ENCODE measurements around the gene ADAMTSL3. TPM values are rescaled to one million over a fixed set of nuclear protein-coding genes. Genes with fewer than 3 reads are reported as not detected.

The ADAMTSL3 gene
- total RNA-seq, 1 experiment from 2014 or later: not detected

- DNase-seq (ENCODE audit: low read depth): no peak
Observed at GRCh38 chr15:83978588-83978987, 324.7 kb downstream of the ADAMTSL3 start.

DNA sequence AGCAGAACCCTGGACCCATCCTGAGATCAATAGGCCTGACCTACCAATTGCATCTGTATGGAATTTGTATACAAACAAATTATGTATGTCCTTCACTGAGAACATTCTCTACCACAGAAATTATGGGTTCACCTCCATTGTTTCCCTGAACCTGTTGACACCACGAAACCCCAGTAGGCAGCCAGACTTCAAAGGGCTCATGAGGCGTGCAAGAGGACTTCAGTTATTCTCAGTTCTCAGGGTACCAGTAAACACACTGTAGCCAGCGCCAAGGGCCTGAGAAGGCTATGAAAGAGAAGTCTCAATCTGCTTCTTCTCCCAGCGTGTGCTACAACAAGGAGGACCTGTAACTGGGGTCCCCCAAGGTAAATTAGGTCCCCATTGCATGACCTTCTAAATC is 326.7 kb downstream of the ADAMTSL3 start:
- no peak for DNase-seq (ENCODE audit: low read depth)

GRCh38 chr15:83982748-83983147 is 328.8 kb downstream of the ADAMTSL3 start:
- no peak for DNase-seq (ENCODE audit: low read depth)

DNA sequence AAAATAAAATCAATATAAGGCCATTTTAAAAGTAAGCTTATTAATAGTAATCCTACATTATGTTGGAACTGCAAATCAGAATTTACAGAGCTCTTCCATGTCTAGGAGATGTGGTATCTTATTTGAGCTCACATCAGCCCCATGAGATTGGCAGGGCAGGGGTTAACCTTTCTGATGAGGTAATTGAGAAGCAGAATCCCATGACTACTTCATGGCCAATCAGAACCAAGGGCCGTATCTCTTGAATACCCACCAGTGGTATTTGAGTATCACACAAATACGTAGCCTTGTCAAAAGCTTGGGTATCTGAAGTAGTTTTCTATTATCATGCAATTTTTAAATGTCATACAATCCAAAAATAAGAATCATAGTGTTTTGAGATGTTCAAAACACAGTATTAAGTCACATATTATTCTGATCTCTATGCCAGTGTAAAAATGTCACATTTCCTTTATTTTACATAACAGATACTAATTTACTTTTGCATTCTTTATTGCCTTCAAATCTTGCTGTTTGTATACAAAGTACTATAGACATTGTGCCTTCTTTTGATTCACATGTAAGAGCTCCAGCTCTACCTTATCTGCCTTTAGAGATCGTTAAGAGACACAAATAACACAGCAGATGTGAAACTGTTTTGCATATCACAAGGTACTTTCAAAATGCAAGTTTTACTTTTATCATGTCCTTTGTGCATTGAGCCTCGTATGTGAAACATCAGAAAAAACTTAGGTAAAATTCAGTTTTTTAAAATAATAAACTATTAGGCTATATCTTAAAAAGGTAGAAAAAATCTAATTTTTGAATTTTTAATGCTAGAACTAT is 329.9 kb downstream of the ADAMTSL3 start:
- no peak for DNase-seq (ENCODE audit: low read depth)

DNA sequence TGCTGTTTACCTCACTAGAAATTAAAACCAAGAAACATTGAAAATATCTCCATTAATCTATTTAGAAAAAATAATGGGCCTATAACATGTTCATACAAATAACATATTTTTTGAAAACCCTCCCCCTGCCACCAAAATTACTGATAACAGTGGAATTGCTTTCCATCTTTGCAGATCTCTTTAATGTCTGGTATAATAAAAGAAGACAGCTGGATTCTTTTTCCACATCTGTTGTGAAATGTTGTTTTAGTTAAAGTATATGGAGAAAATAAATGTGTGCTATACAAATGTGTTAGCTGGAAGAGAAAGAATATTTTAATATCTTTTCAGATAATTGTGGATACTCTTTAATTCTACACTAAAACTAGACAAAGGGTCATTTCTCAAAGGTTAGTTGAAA is 330.7 kb downstream of the ADAMTSL3 start:
- no peak for DNase-seq (ENCODE audit: low read depth)

- no peak for DNase-seq (ENCODE audit: low read depth)
Observed at GRCh38 chr15:83991163-83991562, 337.2 kb downstream of the ADAMTSL3 start.

DNA sequence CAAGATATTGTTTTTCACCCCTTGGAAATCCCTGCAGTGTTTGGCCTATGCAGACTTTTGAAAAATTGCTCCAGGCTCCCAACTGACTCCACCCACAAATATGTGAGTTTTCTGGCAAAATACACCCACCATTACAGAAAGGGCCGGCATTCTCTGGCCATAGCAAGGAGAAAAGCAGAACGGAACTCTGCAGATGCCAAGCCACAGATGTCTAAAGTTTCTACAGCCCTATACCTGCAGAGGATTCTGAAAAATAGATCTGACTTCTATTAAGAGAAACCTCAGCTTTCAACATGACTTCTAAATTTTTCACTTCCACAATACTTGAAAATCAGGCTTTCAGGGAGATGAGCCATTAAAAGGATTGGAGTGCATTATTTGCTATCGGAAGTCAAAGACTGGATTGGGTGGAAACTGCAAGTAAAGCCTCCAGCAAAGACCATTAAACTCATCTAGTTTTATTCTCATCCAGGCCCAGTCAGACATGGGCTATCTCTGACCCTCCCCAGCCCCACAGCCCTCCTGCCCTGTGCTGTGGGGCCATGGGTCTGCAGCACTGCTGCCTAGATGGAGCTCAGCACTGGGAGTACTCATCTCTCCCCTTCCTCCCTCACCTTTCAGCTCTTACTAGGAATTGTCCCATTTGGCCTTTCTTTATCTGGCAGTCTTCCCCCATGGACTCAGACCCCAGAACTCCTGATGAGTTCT is 338.6 kb downstream of the ADAMTSL3 start:
- no peak for DNase-seq (ENCODE audit: low read depth)

DNA sequence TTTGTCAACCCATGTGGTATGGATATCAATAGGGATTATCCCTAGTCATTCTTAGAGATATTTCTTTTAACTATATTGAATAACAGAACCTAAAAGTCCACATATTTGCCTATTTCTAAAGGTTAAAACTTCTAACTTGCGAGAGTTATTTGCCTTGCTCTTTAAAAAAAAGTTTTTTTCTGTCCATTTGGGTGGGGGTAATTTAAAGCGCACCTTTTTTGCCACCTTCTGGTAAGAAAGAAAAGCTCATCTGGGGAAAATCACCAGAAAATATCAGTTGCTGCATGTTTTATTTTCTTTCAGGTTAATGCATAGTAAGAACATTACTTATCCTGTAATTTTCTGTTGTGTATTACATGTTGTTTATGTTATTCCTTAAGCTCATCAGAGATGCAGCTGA is 339.7 kb downstream of the ADAMTSL3 start:
- DNase-seq (ENCODE audit: low read depth): no peak

DNA sequence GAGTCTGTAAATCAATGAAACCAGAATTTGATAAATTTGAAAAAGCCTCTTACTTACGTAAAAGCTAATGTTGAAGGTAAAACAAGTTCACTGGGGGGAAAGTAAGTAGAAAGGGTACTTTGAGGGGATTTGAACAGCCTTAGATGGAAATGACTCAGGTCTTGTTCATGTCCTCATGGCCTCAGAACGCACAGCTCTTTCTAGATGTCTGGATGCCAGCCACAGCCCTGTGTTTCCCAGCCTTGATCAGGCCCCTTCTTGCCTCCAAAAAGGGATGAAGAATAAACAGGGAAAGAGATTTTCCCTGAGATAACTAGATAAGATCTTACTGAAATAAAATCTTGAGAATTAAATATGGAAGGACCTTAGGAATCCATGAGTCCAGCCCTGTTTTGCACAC is 344.6 kb downstream of the ADAMTSL3 start:
- DNase-seq (ENCODE audit: low read depth): no peak

DNA sequence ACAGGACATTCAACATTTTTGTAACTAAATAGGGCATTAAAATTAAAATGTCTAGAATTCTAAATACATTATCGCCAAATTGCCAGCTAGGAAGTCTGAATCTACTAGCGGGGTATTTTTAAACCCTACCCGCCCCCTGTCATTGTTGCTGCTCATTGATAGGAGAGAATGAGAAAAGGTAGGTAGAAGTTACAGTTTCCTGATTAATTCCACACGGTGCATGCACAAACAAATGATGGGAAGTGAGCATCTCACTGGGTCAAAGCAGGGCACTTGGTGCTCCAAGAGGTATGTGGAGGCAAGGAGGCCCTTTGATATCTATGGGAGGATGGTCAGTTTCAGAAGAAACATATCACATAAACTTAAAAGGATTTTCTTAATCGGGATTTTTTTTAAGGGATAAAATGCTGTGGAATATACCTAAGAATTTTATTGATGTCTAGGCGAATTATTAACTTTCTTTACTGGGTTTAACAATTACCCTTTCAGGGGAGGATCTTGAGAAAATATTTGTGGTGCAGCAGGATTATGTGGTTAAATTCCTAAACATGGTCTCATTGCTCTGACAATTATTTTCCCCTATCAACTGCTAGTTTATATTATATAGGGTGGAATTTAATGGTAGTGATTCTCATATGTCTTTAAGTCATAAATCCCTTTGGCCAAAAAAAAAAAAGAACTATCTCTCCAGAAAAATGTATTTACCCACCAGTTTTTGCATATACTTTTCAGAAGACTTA is 345.6 kb downstream of the ADAMTSL3 start:
- DNase-seq (ENCODE audit: low read depth): no peak

GRCh38 chr15:84001037-84001436 is 347.1 kb downstream of the ADAMTSL3 start:
- DNase-seq (ENCODE audit: low read depth): no peak

GRCh38 chr15:84001655-84002054 is 347.7 kb downstream of the ADAMTSL3 start:
- no peak for DNase-seq (ENCODE audit: low read depth)

DNA sequence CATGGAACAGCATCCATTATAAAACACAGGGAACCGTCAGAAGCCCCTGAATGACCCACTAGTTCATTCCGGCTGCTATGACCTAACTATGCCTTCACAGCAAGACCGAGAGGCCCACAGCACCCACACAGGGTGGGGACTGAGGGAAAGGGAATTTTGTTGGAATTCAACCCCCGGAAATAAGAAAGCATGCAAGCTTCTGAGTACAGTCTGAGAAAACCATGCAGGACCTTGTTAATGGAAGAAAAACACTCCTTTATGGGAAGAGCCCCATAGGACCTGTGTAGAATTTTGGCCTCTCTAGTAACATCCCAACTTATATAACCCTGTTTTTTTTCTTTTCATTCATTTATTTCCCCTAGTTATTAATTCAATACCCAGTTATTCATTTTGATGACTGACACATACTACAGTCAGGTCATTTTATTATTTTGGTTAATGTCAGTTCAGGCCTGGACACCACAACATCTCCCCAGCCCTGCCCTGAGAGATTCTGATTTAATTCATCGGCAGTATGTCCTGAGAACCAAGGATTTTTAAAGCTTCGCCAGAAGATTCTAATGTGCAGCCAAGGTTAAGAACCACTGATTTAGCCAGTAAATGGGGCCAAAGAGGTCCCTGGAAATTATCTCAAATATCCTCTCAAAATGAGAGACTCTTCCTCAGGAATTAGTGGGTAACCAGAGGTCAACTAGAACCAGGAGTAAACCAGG is 350.0 kb downstream of the ADAMTSL3 start:
- DNase-seq (ENCODE audit: low read depth): no peak

- no peak for DNase-seq (ENCODE audit: low read depth)
Observed at GRCh38 chr15:84006421-84006820, 352.5 kb downstream of the ADAMTSL3 start.

DNA sequence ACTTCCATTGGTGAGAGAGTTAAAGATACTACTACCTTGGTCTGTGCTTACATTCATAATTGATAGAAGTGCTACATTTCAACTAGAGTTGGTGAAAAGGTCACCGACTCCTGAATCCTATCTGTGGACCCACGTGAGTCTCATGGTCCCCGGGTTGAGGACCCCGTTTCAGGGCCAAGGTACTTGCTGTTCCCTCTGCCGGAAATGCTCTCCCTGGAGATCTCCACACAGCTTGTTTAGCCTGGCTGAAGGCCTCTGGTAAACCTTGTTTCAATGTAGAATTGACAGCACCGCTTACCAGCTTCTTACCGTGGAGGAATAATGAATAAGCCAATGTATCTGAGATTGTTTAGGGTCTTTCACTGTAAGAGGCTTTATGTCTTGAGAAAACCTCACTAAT is 355.7 kb downstream of the ADAMTSL3 start:
- DNase-seq (ENCODE audit: low read depth): no peak

- DNase-seq (ENCODE audit: low read depth): no peak
Observed at GRCh38 chr15:84010246-84010645, 356.3 kb downstream of the ADAMTSL3 start.

DNA sequence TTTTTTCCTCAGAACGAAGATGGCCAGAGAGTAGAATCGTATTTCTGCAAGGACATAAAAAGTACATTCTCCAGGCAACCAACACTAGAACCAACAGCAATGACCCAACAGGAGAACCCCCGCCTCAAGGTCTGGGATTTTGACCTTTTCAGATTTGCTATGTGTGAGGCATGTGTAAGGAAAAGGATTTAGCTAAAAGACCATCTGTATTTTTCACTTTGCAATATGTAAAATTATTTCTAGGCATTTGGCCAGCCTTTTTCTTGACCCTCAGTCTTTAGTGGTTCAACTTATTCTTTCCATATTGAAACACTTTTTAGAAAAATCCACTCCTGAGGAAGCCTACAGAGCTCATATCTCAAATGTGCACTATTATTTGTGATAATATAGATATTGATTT is 362.4 kb downstream of the ADAMTSL3 start:
- DNase-seq (ENCODE audit: low read depth): no peak

DNA sequence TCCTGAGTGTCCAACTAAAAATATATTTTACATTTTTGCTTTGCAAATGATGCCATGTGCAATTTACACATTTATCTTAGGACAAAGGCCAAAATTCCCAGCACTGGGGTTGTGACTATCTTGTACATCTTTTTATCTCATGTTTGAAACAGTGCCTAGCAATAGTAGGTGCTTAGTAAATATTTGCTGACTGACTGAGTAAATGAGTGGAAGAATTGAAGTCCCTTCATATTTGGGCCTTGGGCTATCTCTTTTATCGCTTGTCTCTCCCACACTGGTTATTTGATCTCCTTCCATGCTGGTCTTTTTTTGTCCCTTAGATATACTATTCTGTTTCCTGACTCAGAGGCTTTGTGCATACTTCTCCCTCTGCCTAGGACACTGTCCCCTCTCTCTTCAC is 368.6 kb downstream of the ADAMTSL3 start:
- DNase-seq (ENCODE audit: low read depth): no peak

GRCh38 chr15:84023636-84024035 is 369.7 kb downstream of the ADAMTSL3 start:
- peak; percentile 18 for DNase-seq (ENCODE audit: low read depth)

- no peak for DNase-seq (ENCODE audit: low read depth)
Observed at GRCh38 chr15:84033793-84034553, 380.1 kb downstream of the ADAMTSL3 start.

Measured in RPMI7951 (cell line).